Smooth muscle cell (in vitro differentiated cells): ENCODE measurements around the gene FBXL3. TPM values are rescaled to one million over a fixed set of nuclear protein-coding genes. Genes with fewer than 3 reads are reported as not detected.

Experiments
- DNase-seq: peaks from one replicate; lab custom pipeline; 2025; ENCODE audit not compliant: unreplicated experiment; lab: John Stamatoyannopoulos, UW
- H2AFZ ChIP-seq: fragments of 200-600 bp; sonication (generic); 2 replicates; pipeline ENCODE4 v1.6.0; 2016; ENCODE audit warnings: antibody characterized with exemption, low read depth, mild to moderate bottlenecking
- H3F3A ChIP-seq: fragments of 200-600 bp; sonication (generic); 2 replicates; pipeline ENCODE4 v1.6.0; 2017; ENCODE audit warnings: antibody characterized with exemption, low read depth
- H3K27ac ChIP-seq: fragments of 200-600 bp; sonication (generic); 2 replicates; pipeline ENCODE4 v1.5.1; 2016; ENCODE audit warnings: low read depth, mild to moderate bottlenecking
- H3K27me3 ChIP-seq: fragments of 200-600 bp; sonication (generic); 2 replicates; pipeline ENCODE4 v1.6.1; 2016; ENCODE audit warnings: low read depth, mild to moderate bottlenecking
- H3K36me3 ChIP-seq: fragments of 200-600 bp; sonication (generic); 2 replicates; pipeline ENCODE4 v1.5.1; 2016; ENCODE audit warnings: low read depth
- H3K4me1 ChIP-seq: fragments of 200-600 bp; sonication (generic); 2 replicates; pipeline ENCODE4 v1.5.1; 2016; ENCODE audit warnings: low read depth
- H3K4me2 ChIP-seq: fragments of 200-600 bp; sonication (generic); 2 replicates; pipeline ENCODE4 v1.6.0; 2016; ENCODE audit warnings: mild to moderate bottlenecking
- H3K4me3 ChIP-seq: fragments of 200-600 bp; sonication (generic); 2 replicates; pipeline ENCODE4 v1.5.1; 2016; ENCODE audit warnings: mild to moderate bottlenecking
- H3K79me2 ChIP-seq: fragments of 200-600 bp; sonication (generic); 2 replicates; pipeline ENCODE4 v1.6.0; 2016; ENCODE audit warnings: low read depth, mild to moderate bottlenecking
- H3K9ac ChIP-seq: fragments of 200-600 bp; sonication (generic); 2 replicates; pipeline ENCODE4 v1.6.0; 2016; ENCODE audit warnings: low read depth
- H3K9me3 ChIP-seq: fragments of 200-600 bp; sonication (generic); replicated peaks from 2 replicates; pipeline ENCODE4 v1.5.1; 2016; ENCODE audit warnings: low read depth
- H4K20me1 ChIP-seq: fragments of 200-600 bp; sonication (generic); 2 replicates; pipeline ENCODE4 v1.6.0; 2016; ENCODE audit warnings: low read depth
- WGBS: methylation state at CpG from one replicate; pipeline ENCODE4 v1.1.7; 2016; ENCODE audit warnings: low lambda C conversion rate; 5-methylcytosine and 5-hydroxymethylcytosine counted together
- polyA plus RNA-seq: library from polyadenylated mRNA; unstranded; fragments of >200 nt; fragmentation: Nextera tagmentation; extraction: Ambion mirVana; gene quantifications from 2 replicates; pipeline ENCODE4 v1.2.1, GENCODE V29; 2016
- total RNA-seq: library from RNA; depleted of rRNA; stranded (reverse); fragments of >200 nt; gene quantifications from 2 replicates; pipeline ENCODE4 v1.2.3, GENCODE V29; 2014
- TF ChIP-seq, protein P1 (sequence below): fragments of 200-600 bp; sonication (generic); IDR thresholded peaks from 2 replicates; pipeline ENCODE4 v1.5.1; 2017; ENCODE audit warnings: borderline replicate concordance, mild to moderate bottlenecking, antibody characterized with exemption; ENCODE audit not compliant: insufficient read depth, poor library complexity, severe bottlenecking

The FBXL3 gene
- total and polyA plus RNA-seq, 2 experiments from 2014 or later = 25.2 to 54.7 TPM

DNA sequence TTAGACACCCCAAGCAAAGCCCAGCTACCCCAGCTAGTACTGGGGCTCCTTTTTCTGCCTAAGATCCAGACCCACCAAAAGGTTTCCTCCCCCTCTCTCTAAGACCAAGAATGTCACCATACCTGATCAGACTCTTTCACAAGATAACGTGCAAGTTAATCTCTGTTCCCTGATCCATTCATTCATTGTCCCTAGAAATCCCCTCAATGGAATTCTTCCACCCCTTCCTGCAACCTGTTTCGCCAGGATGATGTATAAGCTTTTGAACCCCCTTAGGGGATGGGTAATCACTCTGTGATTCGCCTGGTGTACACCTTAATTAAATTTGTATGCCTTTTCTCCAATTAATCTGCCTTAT is 52.4 kb downstream of the FBXL3 start:
- DNase-seq = no peak
- Histone ChIP-seq H3K36me3 (no peaks in the 10 kb centered on the region), H3K4me2 (no peak overlapping the region), H3K27me3 (no peaks in the 10 kb centered on the region), H2AFZ (no peak overlapping the region), H3K27ac (no peak overlapping the region), H3K4me1 (no peaks in the 10 kb centered on the region), H3K9ac (no peak overlapping the region), H3K9me3 (no peaks in the 10 kb centered on the region), H3K79me2 (no peaks in the 10 kb centered on the region), H3K4me3 (no peak overlapping the region), H3F3A (no peaks in the 10 kb centered on the region), H4K20me1 (no peaks in the 10 kb centered on the region)
- WGBS = 83% methylated on average over 3 of the region's 3 CpGs
- TF ChIP-seq, protein P1, sequence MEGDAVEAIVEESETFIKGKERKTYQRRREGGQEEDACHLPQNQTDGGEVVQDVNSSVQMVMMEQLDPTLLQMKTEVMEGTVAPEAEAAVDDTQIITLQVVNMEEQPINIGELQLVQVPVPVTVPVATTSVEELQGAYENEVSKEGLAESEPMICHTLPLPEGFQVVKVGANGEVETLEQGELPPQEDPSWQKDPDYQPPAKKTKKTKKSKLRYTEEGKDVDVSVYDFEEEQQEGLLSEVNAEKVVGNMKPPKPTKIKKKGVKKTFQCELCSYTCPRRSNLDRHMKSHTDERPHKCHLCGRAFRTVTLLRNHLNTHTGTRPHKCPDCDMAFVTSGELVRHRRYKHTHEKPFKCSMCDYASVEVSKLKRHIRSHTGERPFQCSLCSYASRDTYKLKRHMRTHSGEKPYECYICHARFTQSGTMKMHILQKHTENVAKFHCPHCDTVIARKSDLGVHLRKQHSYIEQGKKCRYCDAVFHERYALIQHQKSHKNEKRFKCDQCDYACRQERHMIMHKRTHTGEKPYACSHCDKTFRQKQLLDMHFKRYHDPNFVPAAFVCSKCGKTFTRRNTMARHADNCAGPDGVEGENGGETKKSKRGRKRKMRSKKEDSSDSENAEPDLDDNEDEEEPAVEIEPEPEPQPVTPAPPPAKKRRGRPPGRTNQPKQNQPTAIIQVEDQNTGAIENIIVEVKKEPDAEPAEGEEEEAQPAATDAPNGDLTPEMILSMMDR = no peak

DNA sequence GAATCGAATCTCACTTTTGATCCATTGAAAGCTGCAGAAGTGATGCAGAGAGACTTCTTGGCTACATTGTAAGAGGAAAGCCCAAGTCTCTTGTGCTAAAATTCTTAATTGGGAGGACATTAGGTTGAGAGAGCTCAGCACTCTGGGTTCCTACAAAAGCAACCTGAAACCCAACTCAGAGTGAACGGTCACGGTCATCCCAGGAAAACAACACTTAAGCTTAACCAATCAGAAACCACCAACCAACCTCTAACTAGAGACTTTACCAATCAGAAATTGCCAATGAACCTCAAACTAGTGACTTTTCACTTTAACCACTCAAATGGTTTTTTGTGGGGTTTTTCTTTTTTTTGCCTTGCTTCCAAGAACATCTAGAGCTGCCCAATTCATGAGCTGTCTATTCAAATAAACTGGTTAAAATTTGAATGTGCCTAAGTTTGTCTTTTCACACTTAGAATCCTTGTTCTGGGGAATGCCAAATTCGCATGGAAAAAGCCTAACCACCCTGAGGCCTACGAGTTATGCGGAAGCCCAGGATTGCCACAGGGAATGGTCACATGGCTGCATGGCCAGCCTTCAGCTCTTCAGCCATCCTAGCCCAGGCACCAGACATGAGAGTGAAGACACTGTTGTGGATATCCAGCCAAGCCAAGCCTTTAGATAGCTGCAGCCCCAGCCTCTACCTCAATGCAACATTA is 52.9 kb downstream of the FBXL3 start:
- no peaks in the 10 kb centered on the region for H3K79me2 ChIP-seq
- no peak overlapping the region for H3K27ac ChIP-seq
- H3K4me3 ChIP-seq = no peak overlapping the region
- 90% methylated on average over 6 of the region's 6 CpGs for WGBS
- TF ChIP-seq, protein P1 = no peak
- no peaks in the 10 kb centered on the region for H3K4me1 ChIP-seq
- H3K9ac ChIP-seq = no peak overlapping the region
- H3K27me3 ChIP-seq = no peaks in the 10 kb centered on the region
- H3K36me3 ChIP-seq = no peaks in the 10 kb centered on the region
- H3K9me3 ChIP-seq = no peaks in the 10 kb centered on the region
- no peak for DNase-seq
- H3F3A ChIP-seq = no peaks in the 10 kb centered on the region
- no peak overlapping the region for H2AFZ ChIP-seq
- no peak overlapping the region for H3K4me2 ChIP-seq
- no peaks in the 10 kb centered on the region for H4K20me1 ChIP-seq

DNA sequence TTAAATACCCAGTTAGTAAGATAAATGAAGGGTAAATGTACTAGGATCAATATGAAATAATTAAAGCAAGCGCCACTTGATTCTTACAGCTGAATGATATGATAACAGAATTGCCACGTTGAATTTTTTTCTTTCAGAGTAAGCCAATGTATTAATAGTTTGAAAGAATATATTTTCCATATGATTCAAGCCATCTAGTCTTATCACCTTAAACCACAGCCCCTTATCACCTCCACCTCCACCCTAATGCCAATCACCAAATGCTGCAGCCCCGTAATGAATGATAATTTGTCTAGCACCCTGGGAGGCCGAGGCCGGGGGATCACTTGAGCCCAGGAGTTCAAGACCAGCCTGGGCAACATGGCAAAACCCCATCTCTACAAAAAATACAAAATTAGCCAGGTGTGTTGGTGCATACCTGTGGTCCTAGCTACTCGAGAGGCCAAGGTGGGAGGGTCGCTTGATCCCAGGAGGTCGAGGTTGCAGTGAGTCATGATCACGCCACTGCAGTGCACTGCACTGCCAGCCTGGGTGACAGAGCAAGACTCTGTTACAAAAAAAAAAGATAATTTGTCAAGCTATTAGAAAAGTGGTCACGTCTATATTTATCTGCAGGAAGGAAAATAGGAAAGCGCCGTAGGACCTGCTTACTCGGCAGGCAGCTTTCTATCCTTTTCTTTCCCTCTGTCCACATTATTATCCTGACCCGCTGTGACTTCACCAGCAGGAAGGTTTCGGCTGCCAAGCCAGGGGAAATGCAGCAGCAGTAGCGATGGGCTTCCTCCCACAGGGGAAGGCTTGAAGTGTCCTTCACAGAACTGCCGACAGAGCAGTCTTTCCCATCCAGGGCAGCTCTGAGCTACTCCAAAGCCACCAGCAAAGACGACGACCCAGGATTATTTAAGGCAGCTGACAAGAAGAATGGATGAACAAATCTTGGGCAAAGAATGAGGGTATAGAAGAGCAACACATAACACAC is 54.8 kb downstream of the FBXL3 start:
- H3K27me3 ChIP-seq = no peaks in the 10 kb centered on the region
- H3K9me3 ChIP-seq = no peaks in the 10 kb centered on the region
- H3K79me2 ChIP-seq = no peaks in the 10 kb centered on the region
- H3K27ac ChIP-seq = no peak overlapping the region
- no peak overlapping the region for H3K9ac ChIP-seq
- no peaks in the 10 kb centered on the region for H3K36me3 ChIP-seq
- no peak overlapping the region for H2AFZ ChIP-seq
- no peaks in the 10 kb centered on the region for H3K4me1 ChIP-seq
- H3F3A ChIP-seq = no peaks in the 10 kb centered on the region
- WGBS = 75% methylated on average over 19 of the region's 19 CpGs
- H3K4me3 ChIP-seq = no peak overlapping the region
- no peak for DNase-seq
- H3K4me2 ChIP-seq = no peak overlapping the region
- no peaks in the 10 kb centered on the region for H4K20me1 ChIP-seq
- TF ChIP-seq, protein P1 = no peak
